ENCODE results near the gene BCAS1.

BCAS1 gene

GRCh38 chr20:54048481-54048880, 21.9 kb downstream of the BCAS1 start:
- peaks cover 35% of the 10 kb centered on the region for H3K27me3 Mint-ChIP-seq

GRCh38 chr20:54047720-54048119, 22.7 kb downstream of the BCAS1 start:
- no peaks in the 10 kb centered on the region for H3K9me3 Mint-ChIP-seq
- DNase-seq (ENCODE audit: low spot score in 2 of 2) = no peak
- no peaks in the 10 kb centered on the region for H3K36me3 Mint-ChIP-seq (ENCODE audit: insufficient read depth)
- no peak overlapping the region for H3K27ac Mint-ChIP-seq (ENCODE audit: low read depth)
- no peak for ATAC-seq (replicated peaks; ENCODE audit: extremely low read depth, poor library complexity, severe bottlenecking)
- peaks cover 28% of the 10 kb centered on the region for H3K27me3 Mint-ChIP-seq
- H3K4me3 Mint-ChIP-seq = no peak overlapping the region
- peaks cover 9% of the 10 kb centered on the region for H3K4me1 Mint-ChIP-seq

More at GRCh38 chr20:54048481-54048880, 21.9 kb downstream of the BCAS1 start:
- no peak for ATAC-seq (replicated peaks; ENCODE audit: extremely low read depth, poor library complexity, severe bottlenecking)
- Mint-ChIP-seq H3K9me3 (no peaks in the 10 kb centered on the region), H3K4me3 (no peak overlapping the region), H3K36me3 (ENCODE audit: insufficient read depth) (no peaks in the 10 kb centered on the region), H3K27ac (ENCODE audit: low read depth) (no peak overlapping the region), H3K4me1 (peaks cover 9% of the 10 kb centered on the region)
- no peak for DNase-seq (ENCODE audit: low spot score in 2 of 2)

GRCh38 chr20:54047048-54047447, 23.3 kb downstream of the BCAS1 start:
- peaks cover 21% of the 10 kb centered on the region for H3K27me3 Mint-ChIP-seq
- no peak for ATAC-seq (replicated peaks; ENCODE audit: extremely low read depth, poor library complexity, severe bottlenecking)
- no peaks in the 10 kb centered on the region for H3K9me3 Mint-ChIP-seq
- DNase-seq (ENCODE audit: low spot score in 2 of 2) = no peak
- H3K4me3 Mint-ChIP-seq = no peak overlapping the region
- H3K4me1 Mint-ChIP-seq = peaks cover 9% of the 10 kb centered on the region
- H3K27ac Mint-ChIP-seq (ENCODE audit: low read depth) = no peak overlapping the region
- H3K36me3 Mint-ChIP-seq (ENCODE audit: insufficient read depth) = no peaks in the 10 kb centered on the region

GRCh38 chr20:54044156-54044555, 26.2 kb downstream of the BCAS1 start:
- no peak for DNase-seq (ENCODE audit: low spot score in 2 of 2)
- no peaks in the 10 kb centered on the region for H3K9me3 Mint-ChIP-seq
- H3K27ac Mint-ChIP-seq (ENCODE audit: low read depth) = no peak overlapping the region
- H3K4me3 Mint-ChIP-seq = no peak overlapping the region
- H3K36me3 Mint-ChIP-seq (ENCODE audit: insufficient read depth) = no peaks in the 10 kb centered on the region
- H3K27me3 Mint-ChIP-seq = peaks cover 25% of the 10 kb centered on the region
- H3K4me1 Mint-ChIP-seq = peaks cover 9% of the 10 kb centered on the region
- ATAC-seq (replicated peaks; ENCODE audit: extremely low read depth, poor library complexity, severe bottlenecking) = no peak

GRCh38 chr20:54043076-54043967, 27.1 kb downstream of the BCAS1 start:
- peaks cover 34% of the 10 kb centered on the region for H3K27me3 Mint-ChIP-seq
- ATAC-seq (replicated peaks; ENCODE audit: extremely low read depth, poor library complexity, severe bottlenecking) (no peak), DNase-seq (ENCODE audit: low spot score in 2 of 2) (no peak)
- H3K36me3 Mint-ChIP-seq (ENCODE audit: insufficient read depth) = no peaks in the 10 kb centered on the region
- H3K4me1 Mint-ChIP-seq = peaks cover 9% of the 10 kb centered on the region
- no peak overlapping the region for H3K4me3 Mint-ChIP-seq
- no peak overlapping the region for H3K27ac Mint-ChIP-seq (ENCODE audit: low read depth)
- H3K9me3 Mint-ChIP-seq = no peaks in the 10 kb centered on the region

- Mint-ChIP-seq H3K4me3 (no peak overlapping the region), H3K27me3 (peaks cover 47% of the 10 kb centered on the region), H3K27ac (ENCODE audit: low read depth) (no peak overlapping the region), H3K9me3 (no peaks in the 10 kb centered on the region), H3K36me3 (ENCODE audit: insufficient read depth) (no peaks in the 10 kb centered on the region), H3K4me1 (no peaks in the 10 kb centered on the region)
- DNase-seq (ENCODE audit: low spot score in 2 of 2) = no peak
- ATAC-seq (replicated peaks; ENCODE audit: extremely low read depth, poor library complexity, severe bottlenecking) = no peak
Observed at GRCh38 chr20:54042021-54042420, 28.4 kb downstream of the BCAS1 start.

- DNase-seq (ENCODE audit: low spot score in 2 of 2) (no peak), ATAC-seq (replicated peaks; ENCODE audit: extremely low read depth, poor library complexity, severe bottlenecking) (no peak)
- no peaks in the 10 kb centered on the region for H3K4me1 Mint-ChIP-seq
- no peaks in the 10 kb centered on the region for H3K9me3 Mint-ChIP-seq
- no peak overlapping the region for H3K27ac Mint-ChIP-seq (ENCODE audit: low read depth)
- H3K27me3 Mint-ChIP-seq = peaks cover 47% of the 10 kb centered on the region
- no peaks in the 10 kb centered on the region for H3K36me3 Mint-ChIP-seq (ENCODE audit: insufficient read depth)
- no peak overlapping the region for H3K4me3 Mint-ChIP-seq
Observed at GRCh38 chr20:54041336-54041735, 29.1 kb downstream of the BCAS1 start.

- Mint-ChIP-seq H3K27ac (ENCODE audit: low read depth) (no peak overlapping the region), H3K4me3 (no peak overlapping the region), H3K36me3 (ENCODE audit: insufficient read depth) (no peaks in the 10 kb centered on the region), H3K27me3 (peaks cover 47% of the 10 kb centered on the region), H3K9me3 (no peaks in the 10 kb centered on the region), H3K4me1 (no peaks in the 10 kb centered on the region)
- ATAC-seq (replicated peaks; ENCODE audit: extremely low read depth, poor library complexity, severe bottlenecking) = no peak
- DNase-seq (ENCODE audit: low spot score in 2 of 2) = no peak
Observed at GRCh38 chr20:54040531-54040930, 29.9 kb downstream of the BCAS1 start.

GRCh38 chr20:54038961-54039360, 31.4 kb downstream of the BCAS1 start:
- H3K9me3 Mint-ChIP-seq = no peaks in the 10 kb centered on the region
- no peak for ATAC-seq (replicated peaks; ENCODE audit: extremely low read depth, poor library complexity, severe bottlenecking)
- no peak overlapping the region for H3K4me3 Mint-ChIP-seq
- H3K36me3 Mint-ChIP-seq (ENCODE audit: insufficient read depth) = no peaks in the 10 kb centered on the region
- H3K27me3 Mint-ChIP-seq = peaks cover 60% of the 10 kb centered on the region
- no peak for DNase-seq (ENCODE audit: low spot score in 2 of 2)
- H3K27ac Mint-ChIP-seq (ENCODE audit: low read depth) = no peak overlapping the region
- H3K4me1 Mint-ChIP-seq = no peaks in the 10 kb centered on the region

- DNase-seq (ENCODE audit: low spot score in 2 of 2) = no peak
- Mint-ChIP-seq H3K9me3 (no peaks in the 10 kb centered on the region), H3K27me3 (peaks cover 74% of the 10 kb centered on the region), H3K4me1 (no peaks in the 10 kb centered on the region), H3K4me3 (no peak overlapping the region), H3K27ac (ENCODE audit: low read depth) (no peak overlapping the region), H3K36me3 (ENCODE audit: insufficient read depth) (no peaks in the 10 kb centered on the region)
- ATAC-seq (replicated peaks; ENCODE audit: extremely low read depth, poor library complexity, severe bottlenecking) = no peak
Observed at GRCh38 chr20:54037525-54037924, 32.9 kb downstream of the BCAS1 start.

- no peak for ATAC-seq (replicated peaks; ENCODE audit: extremely low read depth, poor library complexity, severe bottlenecking)
- Mint-ChIP-seq H3K36me3 (ENCODE audit: insufficient read depth) (no peaks in the 10 kb centered on the region), H3K4me3 (no peak overlapping the region), H3K27me3 (peaks cover 93% of the 10 kb centered on the region), H3K4me1 (no peaks in the 10 kb centered on the region), H3K27ac (ENCODE audit: low read depth) (no peak overlapping the region), H3K9me3 (peaks cover 8% of the 10 kb centered on the region)
- no peak for DNase-seq (ENCODE audit: low spot score in 2 of 2)
Observed at GRCh38 chr20:54029643-54030042, 40.8 kb downstream of the BCAS1 start.

GRCh38 chr20:54029176-54029575, 41.2 kb downstream of the BCAS1 start:
- DNase-seq (ENCODE audit: low spot score in 2 of 2) (no peak), ATAC-seq (replicated peaks; ENCODE audit: extremely low read depth, poor library complexity, severe bottlenecking) (no peak)
- H3K27ac Mint-ChIP-seq (ENCODE audit: low read depth) = no peak overlapping the region
- no peaks in the 10 kb centered on the region for H3K4me1 Mint-ChIP-seq
- H3K9me3 Mint-ChIP-seq = peaks cover 8% of the 10 kb centered on the region
- H3K36me3 Mint-ChIP-seq (ENCODE audit: insufficient read depth) = peaks cover 2% of the 10 kb centered on the region
- peaks cover 93% of the 10 kb centered on the region for H3K27me3 Mint-ChIP-seq
- H3K4me3 Mint-ChIP-seq = no peak overlapping the region

GRCh38 chr20:54028276-54029011, 42.0 kb downstream of the BCAS1 start:
- H3K9me3 Mint-ChIP-seq = peaks cover 8% of the 10 kb centered on the region
- H3K36me3 Mint-ChIP-seq (ENCODE audit: insufficient read depth) = peaks cover 3% of the 10 kb centered on the region
- DNase-seq (ENCODE audit: low spot score in 2 of 2) (no peak), ATAC-seq (replicated peaks; ENCODE audit: extremely low read depth, poor library complexity, severe bottlenecking) (no peak)
- peaks cover 90% of the 10 kb centered on the region for H3K27me3 Mint-ChIP-seq
- H3K4me3 Mint-ChIP-seq = no peak overlapping the region
- no peak overlapping the region for H3K27ac Mint-ChIP-seq (ENCODE audit: low read depth)
- H3K4me1 Mint-ChIP-seq = no peaks in the 10 kb centered on the region
